Activated CD4-positive, CD25-positive, alpha-beta regulatory T cell treated with anti-CD3 and anti-CD28 coated beads, Interleukin-2, amount 50 U/mL, for 72 hours (primary cell): ENCODE results near the gene UBE2V1.

ENCODE experiments used
- DNase-seq: peaks from one replicate; pipeline ENCODE4 v3.0.0; 2021

UBE2V1 gene

GRCh38 chr20:50058662-50059402 is 54.1 kb downstream of the UBE2V1 start:
- no peak for DNase-seq

GRCh38 chr20:50057714-50058053 is 55.3 kb downstream of the UBE2V1 start:
- no peak for DNase-seq

- DNase-seq, result no peak
Observed at GRCh38 chr20:50056951-50057713, 55.8 kb downstream of the UBE2V1 start.

GRCh38 chr20:50056408-50056926 is 56.5 kb downstream of the UBE2V1 start:
- no peak for DNase-seq

- no peak for DNase-seq
Observed at GRCh38 chr20:50055524-50056083, 57.3 kb downstream of the UBE2V1 start.

- no peak for DNase-seq
Observed at GRCh38 chr20:50054626-50055511, 58.1 kb downstream of the UBE2V1 start.

- no peak for DNase-seq
Observed at GRCh38 chr20:50054231-50054547, 58.8 kb downstream of the UBE2V1 start.

GRCh38 chr20:50053362-50054230 is 59.4 kb downstream of the UBE2V1 start:
- no peak for DNase-seq

- no peak for DNase-seq
Observed at GRCh38 chr20:50052550-50053361, 60.2 kb downstream of the UBE2V1 start.

- DNase-seq, result no peak
Observed at GRCh38 chr20:50050660-50051308, 62.2 kb downstream of the UBE2V1 start.

GRCh38 chr20:50050214-50050613 is 62.7 kb downstream of the UBE2V1 start:
- DNase-seq, result no peak

GRCh38 chr20:50049442-50050026 is 63.4 kb downstream of the UBE2V1 start:
- no peak for DNase-seq

- DNase-seq, result no peak
Observed at GRCh38 chr20:50048420-50049166, 64.4 kb downstream of the UBE2V1 start.

GRCh38 chr20:50044353-50044960 is 68.5 kb downstream of the UBE2V1 start:
- no peak for DNase-seq

GRCh38 chr20:50043573-50044352 is 69.2 kb downstream of the UBE2V1 start:
- no peak for DNase-seq

GRCh38 chr20:50042370-50043313 is 70.3 kb downstream of the UBE2V1 start:
- no peak for DNase-seq
